ENCODE results near the gene SNRPD2. TPM values are rescaled to one million over a fixed set of nuclear protein-coding genes. Genes with fewer than 3 reads are reported as not detected.

The SNRPD2 gene
- total RNA-seq, 4 donors from 2014 or later, result 113 to 201 (median 152) TPM

- WGBS, 2 donors (ENCODE audit: low coverage in 1 of 2), result 68 to 90% methylated on average over 3 of the region's 3 CpGs
- Histone ChIP-seq H3K27ac (no peak overlapping the region), H3K4me1 (peaks cover 0 to 7% (median 0%) of the 10 kb centered on the region in 3 donors), H3K9me3 (no peaks in the 10 kb centered on the region), H3K4me3 (no peak overlapping the region), H3K27me3 (peaks cover 33% of the 10 kb centered on the region), H3K36me3 (no peaks in the 10 kb centered on the region)
- no peak for TF ChIP-seq EP300 (IDR thresholded peaks at IDR 0.05)
- no peak for TF ChIP-seq POLR2AphosphoS5 (IDR thresholded peaks at IDR 0.05)
- no peak for TF ChIP-seq CTCF (IDR thresholded peaks at IDR 0.05)
- TF ChIP-seq POLR2A (IDR thresholded peaks at IDR 0.05), result no peak
- no peak for ATAC-seq
These were observed 41.0 kb downstream of the SNRPD2 start for GRCh38 chr19:45650722-45651121.

- Histone ChIP-seq H3K4me3 (peak overlapping the region in 1 of 2 donors; percentile 38), H3K36me3 (no peaks in the 10 kb centered on the region), H3K27me3 (peaks cover 67% of the 10 kb centered on the region), H3K27ac (no peak overlapping the region), H3K4me1 (peaks cover 0 to 41% (median 10%) of the 10 kb centered on the region in 3 donors), H3K9me3 (no peaks in the 10 kb centered on the region)
- no peak for ATAC-seq
- TF ChIP-seq EP300 (IDR thresholded peaks at IDR 0.05) (no peak), POLR2A (IDR thresholded peaks at IDR 0.05) (no peak), POLR2AphosphoS5 (IDR thresholded peaks at IDR 0.05) (no peak), CTCF (IDR thresholded peaks at IDR 0.05) (no peak)
- WGBS, 2 donors (ENCODE audit: low coverage in 1 of 2), result 9 to 11% methylated on average over 8 of the region's 9 CpGs
These were observed 45.4 kb downstream of the SNRPD2 start for GRCh38 chr19:45646345-45646698.

GRCh38 chr19:45645631-45646344 lies 46.0 kb downstream of the SNRPD2 start:
- Histone ChIP-seq H3K27me3 (peaks cover 67% of the 10 kb centered on the region), H3K4me1 (peaks cover 0 to 46% (median 10%) of the 10 kb centered on the region in 3 donors), H3K27ac (peak overlapping the region in 1 of 4 donors; percentile 7), H3K4me3 (peak overlapping the region; percentile 15 to 38), H3K9me3 (no peaks in the 10 kb centered on the region), H3K36me3 (no peaks in the 10 kb centered on the region)
- TF ChIP-seq POLR2AphosphoS5 (IDR thresholded peaks at IDR 0.05) (no peak), EP300 (IDR thresholded peaks at IDR 0.05) (no peak)
- 0 to 2% methylated on average over 13 to 17 of the region's 27 CpGs for WGBS, 2 donors (ENCODE audit: low coverage in 1 of 2)
- peak; percentile 79 for ATAC-seq

GRCh38 chr19:45645068-45645630 lies 46.6 kb downstream of the SNRPD2 start:
- H3K4me3 ChIP-seq, result peak overlapping the region in 1 of 2 donors; percentile 38
- WGBS, 2 donors (ENCODE audit: low coverage in 1 of 2), result 20 to 23% methylated on average over 2 to 14 of the region's 35 CpGs
- TF ChIP-seq EP300 (IDR thresholded peaks at IDR 0.05) (no peak), CTCF (IDR thresholded peaks at IDR 0.05) (no peak), POLR2A (IDR thresholded peaks at IDR 0.05) (no peak), POLR2AphosphoS5 (IDR thresholded peaks at IDR 0.05) (no peak)
- H3K27me3 ChIP-seq, result peaks cover 66% of the 10 kb centered on the region
- H3K27ac ChIP-seq, result no peak overlapping the region
- H3K36me3 ChIP-seq, result no peaks in the 10 kb centered on the region
- peaks cover 0 to 49% (median 10%) of the 10 kb centered on the region in 3 donors for H3K4me1 ChIP-seq
- H3K9me3 ChIP-seq, result no peaks in the 10 kb centered on the region
- ATAC-seq, result no peak

- 50 to 75% methylated on average over 4 to 14 of the region's 14 CpGs for whole genome bisulfite sequencing, 2 donors (ENCODE audit: low coverage in 1 of 2)
- H3K4me1 ChIP-seq, result peaks cover 0 to 54% (median 10%) of the 10 kb centered on the region in 3 donors
These were observed 47.6 kb downstream of the SNRPD2 start for GRCh38 chr19:45643927-45644771.

More at GRCh38 chr19:45643927-45644771, 47.6 kb downstream of the SNRPD2 start:
- H3K4me3 ChIP-seq, result no peak overlapping the region
- no peaks in the 10 kb centered on the region for H3K36me3 ChIP-seq
- no peak for ATAC-seq
- TF ChIP-seq EP300 (IDR thresholded peaks at IDR 0.05), result no peak
- TF ChIP-seq POLR2AphosphoS5 (IDR thresholded peaks at IDR 0.05), result no peak
- no peak for TF ChIP-seq CTCF (IDR thresholded peaks at IDR 0.05)
- TF ChIP-seq POLR2A (IDR thresholded peaks at IDR 0.05), result no peak
- peaks cover 56% of the 10 kb centered on the region for H3K27me3 ChIP-seq
- no peak overlapping the region for H3K27ac ChIP-seq
- H3K9me3 ChIP-seq, result no peaks in the 10 kb centered on the region

Data from gastroesophageal sphincter (tissue), 4 donors.